ENCODE data around the gene STUM.
A peak's percentile ranks its signal among the peaks of the same experiment; 100 is the strongest.

- TF ChIP-seq FOXK2 (IDR thresholded peaks at IDR 0.05) (no peak), BHLHE40 (IDR thresholded peaks at IDR 0.05; ENCODE audit: borderline replicate concordance) (no peak), SUZ12 (IDR thresholded peaks at IDR 0.05) (no peak), FOXM1 (IDR thresholded peaks at IDR 0.05; ENCODE audit: borderline replicate concordance) (peak; percentile 54; the same call in 1 of the 2 replicates), FOXA1 (IDR thresholded peaks at IDR 0.05) (no peak)
These were observed 791 bp upstream of the STUM start for GRCh38 chr1:226547754-226548191.

Data from HEK293T (cell line).